HTERT RPE-1 (cell line): ENCODE results near the gene CACNB3.

Experiments
- in situ Hi-C: fragments of 300-500 bp; cut with MboI; formaldehyde crosslinking; loops from 4 replicates; pipeline ENCODE4 v1.14.3; 2020; ENCODE audit warnings: low sequenced_read_pairs

The CACNB3 gene

GRCh38 chr12:48817873-48818830 is at the start of gene CACNB3:
CACNB3 (plus strand) TSS chr12:48818496; CDS start chr12:48818930, 434 bp downstream.
- in situ Hi-C loops, result no loop called here

GRCh38 chr12:48768736-48769135 is 49.6 kb upstream of the CACNB3 start:
- in situ Hi-C loops, result no loop called here

DNA sequence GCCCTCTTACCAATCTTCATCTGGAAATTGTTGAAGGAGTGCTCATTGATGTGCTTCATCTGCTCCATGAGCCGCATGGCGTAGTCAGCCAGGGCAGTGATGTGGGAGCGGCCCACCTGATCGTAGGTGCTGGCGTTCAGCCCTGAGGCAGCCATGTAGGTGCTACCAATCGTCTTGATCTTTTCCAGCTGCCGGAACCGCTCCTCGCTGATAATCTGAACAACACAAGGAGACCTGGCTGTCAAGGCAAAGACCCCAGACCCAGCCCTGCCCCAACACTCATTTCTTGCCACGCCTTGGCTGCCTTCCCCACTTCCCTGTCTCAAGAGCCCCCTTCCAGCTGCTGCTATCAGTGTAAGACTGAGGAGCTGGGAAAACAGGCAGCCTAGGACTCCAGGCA is 47.5 kb upstream of the CACNB3 start:
- in situ Hi-C loops, result no loop called here

GRCh38 chr12:48771588-48772112 is 46.6 kb upstream of the CACNB3 start:
- in situ Hi-C loops, result no loop called here

DNA sequence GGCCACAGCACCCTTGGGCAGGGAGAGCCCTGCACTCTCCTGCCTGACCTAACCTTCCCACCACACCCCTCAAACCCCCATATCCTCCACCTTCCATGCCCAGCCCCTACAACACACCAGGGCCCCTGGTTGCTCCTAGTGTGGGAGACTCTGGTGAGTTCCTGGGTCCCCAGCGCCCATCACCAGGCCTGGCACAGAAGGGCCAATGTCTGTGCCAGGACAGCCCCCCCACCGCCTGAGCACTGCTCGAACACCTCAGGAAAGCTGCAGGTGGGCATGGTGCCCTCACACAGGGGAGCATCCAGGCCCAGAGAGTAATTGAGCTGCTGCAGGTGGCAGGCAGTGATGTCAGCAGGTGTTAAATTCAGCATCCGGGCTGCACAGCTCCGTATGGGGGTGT is 44.6 kb upstream of the CACNB3 start:
- in situ Hi-C loops, result no loop called here

DNA sequence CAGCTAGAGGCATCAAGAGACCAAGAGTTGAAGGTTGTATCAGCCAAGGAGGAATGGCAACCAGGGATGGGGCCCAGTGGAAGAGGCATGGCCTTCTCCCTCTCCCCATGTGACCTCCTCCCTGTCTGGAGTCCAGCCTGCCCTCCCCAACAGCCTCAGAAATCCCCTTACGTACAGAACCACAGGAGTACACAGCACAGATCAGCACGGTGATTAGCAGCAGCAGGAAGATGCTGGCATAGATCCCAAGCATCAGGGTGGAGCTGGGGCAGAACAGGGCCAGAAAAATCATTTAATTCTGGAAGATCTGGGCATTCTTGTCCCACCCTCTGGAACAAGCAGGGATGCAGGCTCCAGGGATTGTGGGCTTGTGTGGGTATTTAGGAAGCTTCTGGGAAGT is 43.8 kb upstream of the CACNB3 start:
- in situ Hi-C loops, result no loop called here

GRCh38 chr12:48775299-48775698 is 43.0 kb upstream of the CACNB3 start:
- in situ Hi-C loops, result no loop called here

- in situ Hi-C loops, result no loop called here
Measured at GRCh38 chr12:48775991-48776649, 42.2 kb upstream of the CACNB3 start.

DNA sequence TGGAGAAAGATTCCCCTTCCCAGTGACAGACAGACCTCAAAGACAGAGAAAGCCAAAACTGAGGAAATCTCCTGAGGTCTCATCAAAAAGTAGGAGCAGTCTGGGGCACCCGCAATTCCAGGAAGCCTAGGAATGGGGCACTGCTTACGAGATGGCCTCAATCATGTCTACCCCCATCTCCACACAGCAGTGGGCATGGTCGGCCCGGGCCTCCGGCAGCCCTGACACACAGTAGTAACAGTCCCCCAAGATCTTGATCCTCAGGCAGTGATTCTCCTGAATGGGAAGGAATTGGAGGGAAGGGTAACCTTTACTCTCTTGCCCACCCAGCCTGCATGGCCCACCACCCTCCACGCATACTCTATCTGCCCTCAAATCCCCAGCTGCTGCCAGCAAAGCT is 41.3 kb upstream of the CACNB3 start:
- in situ Hi-C loops, result no loop called here

- in situ Hi-C loops, result no loop called here
Measured at GRCh38 chr12:48777501-48778400, 40.5 kb upstream of the CACNB3 start.

DNA sequence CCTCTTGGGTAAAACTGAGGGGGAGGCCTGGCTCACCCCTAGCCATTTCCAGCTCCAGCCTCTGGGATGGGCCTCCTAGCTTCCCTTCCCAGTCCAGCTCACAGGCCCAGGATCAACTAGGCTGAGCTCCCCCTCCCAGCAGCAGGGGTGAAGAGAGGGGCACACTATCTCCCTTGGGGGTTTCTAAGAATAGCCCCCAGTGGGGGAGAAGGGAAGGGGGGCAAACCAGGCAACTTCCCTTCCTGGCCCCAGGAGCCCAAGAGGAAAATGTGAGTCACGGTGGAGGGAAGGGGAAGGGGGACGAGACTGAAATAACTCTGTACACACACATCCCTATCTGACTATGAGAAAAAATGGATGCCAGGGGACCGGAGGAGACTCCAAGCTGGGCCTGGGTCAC is 38.4 kb upstream of the CACNB3 start:
- in situ Hi-C loops, result no loop called here

DNA sequence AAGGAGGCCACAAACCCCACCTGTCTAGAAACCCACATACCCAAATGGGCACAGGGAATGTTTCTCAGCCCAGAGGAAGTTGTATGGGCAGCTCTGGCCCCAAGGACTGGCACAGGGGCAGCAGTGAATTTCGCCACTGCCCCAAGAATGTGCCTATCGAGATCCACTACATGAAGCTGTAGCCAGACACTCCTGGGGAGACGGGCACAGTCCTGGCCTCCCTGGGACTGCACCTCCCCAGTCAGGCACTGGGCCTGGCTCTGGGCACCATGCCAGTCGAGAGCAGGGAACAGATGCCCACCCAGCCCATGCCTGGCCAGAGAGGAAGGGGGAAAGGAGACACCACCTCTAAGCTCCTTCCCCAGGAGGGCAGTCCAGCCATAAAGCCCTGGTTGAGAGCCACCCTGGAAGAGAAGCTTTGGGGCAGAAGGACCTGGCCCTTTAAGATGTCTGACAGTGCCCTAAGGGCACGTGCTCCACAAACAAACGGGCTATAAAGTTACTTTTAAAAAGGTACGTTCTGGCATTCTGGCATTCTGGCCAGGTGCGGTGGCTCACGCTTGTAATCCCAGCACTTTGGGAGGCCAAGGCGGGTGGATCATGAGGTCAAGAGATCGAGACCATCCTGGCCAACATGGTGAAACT is 37.8 kb upstream of the CACNB3 start:
- in situ Hi-C loops, result no loop called here

DNA sequence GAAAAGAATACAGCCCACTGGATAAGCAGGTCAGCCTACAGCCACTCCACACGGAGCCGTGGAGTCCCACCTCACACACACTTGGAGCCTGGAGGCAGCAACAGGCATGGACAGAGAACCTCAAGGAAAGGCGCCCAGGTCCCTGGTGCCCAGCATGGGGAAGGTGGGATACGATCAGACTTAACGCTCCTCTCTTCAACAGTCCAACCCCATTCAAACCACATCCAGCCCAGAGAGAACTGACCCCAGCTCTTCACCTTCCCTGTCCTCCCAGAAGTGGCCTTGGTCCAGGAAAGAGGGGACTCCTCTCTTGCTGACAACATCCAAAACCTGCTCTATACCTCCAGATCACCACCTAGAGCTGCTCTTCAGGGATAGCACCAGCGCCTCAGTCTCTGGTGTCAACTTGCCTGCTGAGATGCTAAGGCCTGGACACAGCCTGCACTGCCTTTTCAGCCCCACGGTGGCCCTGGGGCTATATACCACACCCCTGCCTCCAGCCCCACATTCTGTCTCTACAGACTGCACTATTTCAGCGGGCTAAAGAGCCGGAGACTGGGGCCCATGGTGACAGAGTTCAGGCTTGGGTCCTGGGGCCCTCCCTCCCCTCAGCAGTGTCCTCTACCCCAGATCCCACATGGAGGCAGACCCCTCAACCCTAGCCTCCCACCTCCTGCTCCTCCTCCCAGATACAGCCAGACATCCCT is 36.4 kb upstream of the CACNB3 start:
- in situ Hi-C loops, result no loop called here

- in situ Hi-C loops, result no loop called here
Measured at GRCh38 chr12:48782457-48783395, 35.6 kb upstream of the CACNB3 start.

DNA sequence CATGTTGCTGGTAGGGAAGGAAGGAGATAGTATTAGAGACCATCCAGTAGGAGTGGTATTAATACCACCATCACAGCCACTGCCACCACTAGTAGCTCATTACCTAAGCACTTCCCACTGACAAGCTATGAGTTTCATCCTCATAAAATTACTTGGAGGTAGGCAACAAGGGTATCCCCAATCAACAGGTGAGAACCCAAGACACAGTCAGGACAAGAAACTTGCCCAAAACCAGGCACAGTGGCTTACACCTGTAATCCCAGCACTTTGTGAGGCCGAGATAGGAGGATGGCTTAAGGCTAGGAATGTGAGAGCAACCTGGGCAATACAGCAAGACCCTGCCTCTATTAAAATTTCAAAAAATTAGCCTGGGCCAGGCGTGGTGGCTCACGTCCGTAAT is 34.9 kb upstream of the CACNB3 start:
- in situ Hi-C loops, result no loop called here

DNA sequence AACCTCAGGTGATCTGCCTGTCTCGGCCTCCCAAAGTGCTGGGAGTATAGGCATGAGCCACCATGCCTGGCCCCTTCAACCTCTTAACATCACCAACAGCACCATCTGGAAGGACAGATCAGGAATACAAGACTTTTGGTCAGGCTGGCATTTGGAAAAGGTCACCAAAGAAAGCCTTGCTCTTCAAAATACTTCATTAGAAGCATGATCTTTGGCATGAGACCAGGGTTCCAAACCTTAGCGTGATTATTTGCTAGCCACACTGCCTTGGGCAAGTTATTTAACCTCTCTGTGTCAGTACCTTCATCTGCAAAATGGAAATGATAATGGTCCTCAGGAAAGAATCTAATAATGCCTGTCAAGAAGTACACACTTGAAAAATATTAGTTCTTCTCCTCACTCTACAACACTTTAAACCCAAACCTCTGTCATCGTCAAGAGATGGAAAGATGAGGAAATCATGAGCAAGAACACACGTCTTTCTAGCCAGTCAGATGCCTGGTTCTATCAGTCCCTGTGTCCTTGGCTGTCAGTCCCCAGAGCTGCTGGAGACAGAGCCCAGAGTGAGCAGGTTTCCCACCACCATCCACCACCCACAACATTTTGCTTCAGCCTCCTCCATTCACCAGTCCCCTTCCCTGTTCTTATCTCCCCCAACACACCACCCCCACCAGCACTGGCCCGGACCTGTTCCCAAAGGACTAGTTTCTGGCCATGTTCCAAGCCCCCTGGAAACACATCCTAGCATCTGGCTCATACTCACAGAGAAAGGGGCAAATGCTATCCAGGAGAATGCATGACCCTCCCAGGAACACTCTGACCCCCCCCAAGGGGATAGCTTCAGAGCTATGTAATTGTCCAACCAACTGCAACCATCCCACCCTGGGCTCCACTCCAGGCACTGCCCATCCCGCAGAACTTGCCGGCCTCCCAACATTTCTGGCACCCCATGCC is 31.4 kb upstream of the CACNB3 start:
- in situ Hi-C loops, result no loop called here

DNA sequence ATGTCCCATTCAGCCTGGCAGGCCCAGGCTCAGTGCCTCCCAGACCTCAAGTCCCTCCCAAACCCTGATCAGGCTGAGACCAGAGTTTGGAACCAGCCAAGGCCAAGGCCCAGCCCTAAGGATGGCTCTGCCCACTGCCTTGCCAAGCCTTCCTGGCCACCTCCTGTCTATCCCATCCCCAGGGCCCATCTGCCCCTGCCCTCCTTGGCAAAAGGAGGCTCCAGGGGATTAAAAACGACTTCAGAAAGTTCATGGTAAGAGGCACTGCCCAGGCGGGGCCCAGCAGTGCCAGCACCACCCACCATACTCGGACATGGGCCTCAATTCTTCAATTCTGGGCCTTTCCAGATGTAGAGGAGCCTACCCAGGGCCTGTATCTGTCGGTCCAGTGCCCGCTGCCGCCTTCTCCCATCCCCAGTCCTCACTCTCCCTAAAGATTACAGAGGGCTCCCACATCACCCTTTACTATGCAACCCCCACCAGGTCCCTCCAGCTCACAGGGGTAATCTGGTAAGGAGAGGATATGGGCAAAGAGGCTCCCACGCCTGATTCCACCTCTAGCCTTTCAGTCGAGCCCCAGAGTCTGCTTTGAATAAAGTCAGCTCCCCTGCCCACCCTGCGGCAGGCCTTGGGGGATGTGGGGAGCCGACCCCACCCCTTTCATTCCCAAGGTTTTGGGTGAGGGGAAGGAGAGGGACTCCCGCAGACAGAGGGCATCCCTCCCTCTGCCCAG is 30.3 kb upstream of the CACNB3 start:
- in situ Hi-C loops, result no loop called here
